ENCODE data around the gene RNF32. TPM values are rescaled to one million over a fixed set of nuclear protein-coding genes. Genes with fewer than 3 reads are reported as not detected.
A peak's percentile ranks its signal among the peaks of the same experiment; 100 is the strongest.

RNF32 gene
- total and polyA plus RNA-seq, 2 of the 13 experiments (the other 11 are each of a cell fraction or from before 2014, with no cell fraction given) = not detected

DNA sequence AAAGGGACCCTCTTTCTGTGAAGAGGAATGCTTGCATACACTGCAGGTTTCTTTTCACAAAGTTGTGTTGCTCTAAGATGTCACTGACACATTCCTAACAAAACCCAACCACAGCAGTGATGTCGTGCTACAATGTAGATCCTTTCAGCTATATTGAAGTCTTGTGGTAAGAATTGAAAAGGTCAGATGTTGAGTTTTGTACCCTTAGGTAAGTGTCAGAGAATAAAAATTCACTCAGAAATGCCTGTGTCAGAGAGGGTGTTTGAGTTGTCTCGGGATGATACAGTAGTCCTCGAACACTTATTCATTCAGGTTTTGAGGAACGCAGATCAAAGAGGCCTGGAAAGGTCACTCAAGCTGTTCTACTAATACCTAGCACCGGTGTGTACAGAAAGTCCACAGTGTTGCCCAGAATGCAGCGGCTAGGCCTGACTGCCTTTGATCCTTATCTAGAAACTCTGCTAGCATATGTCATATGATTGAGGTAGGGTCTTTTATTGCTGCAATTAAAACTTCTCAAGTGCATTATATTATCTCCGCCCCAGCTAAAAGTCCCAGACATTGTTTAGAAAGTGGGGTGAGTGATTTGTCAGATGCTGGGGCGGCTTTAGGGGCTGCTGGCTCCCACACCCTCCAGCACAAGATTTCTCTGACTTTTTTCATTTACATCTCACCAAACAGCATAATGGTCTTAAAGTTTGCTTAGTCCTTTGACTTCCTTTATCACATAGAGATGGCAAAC, 26.0 kb downstream of the RNF32 start:
- DNase-seq (ENCODE audit: low spot score) (peak; percentile 96), FAIRE-seq (peak; percentile 86), ATAC-seq (peak; percentile 95)
- intact Hi-C loops (cut with micrococcal nuclease; ENCODE audit: unreplicated experiment) (loop anchor here (5.0 kb wide), 2 partner anchors 81 to 96 kb away; no protein-coding TSS in a partner anchor), in situ Hi-C loops (cut with HindIII; ENCODE audit: extremely low pct_ligation_motif_present, low pct_unique_long_range_greater_than_20kb) (no loop called here)
- Histone ChIP-seq H4K20me1 (ENCODE audit: insufficient read depth, low read length) (no peaks in the 10 kb centered on the region), H3K9ac (ENCODE audit: insufficient read depth, low read depth, low read length) (no peak overlapping the region), H3K4me2 (ENCODE audit: low read depth, low read length) (peak overlapping the region; percentile 41), H2AFZ (ENCODE audit: low read length) (no peak overlapping the region), H3K4me1 (ENCODE audit: insufficient read depth, low read length) (peaks cover 36% of the 10 kb centered on the region), H3K36me3 (replicated peaks in 1 of 2; ENCODE audit: control insufficient read depth in 1 of 2, insufficient read depth in 2 of 2, low read length in 2 of 2) (no peaks in the 10 kb centered on the region), H3K4me3 (replicated peaks in 1 of 3; ENCODE audit: insufficient read depth in 1 of 3, low read depth in 2 of 3, low read length in 3 of 3) (peak overlapping the region in 1 of 3 experiments; percentile 31; a peak in 2 of 6 replicates), H3K27me3 (ENCODE audit: control insufficient read depth in 1 of 2, insufficient read depth in 2 of 2, low read length in 2 of 2) (no peaks in the 10 kb centered on the region), H3K9me3 (ENCODE audit: low read length) (no peaks in the 10 kb centered on the region), H3K27ac (ENCODE audit: extremely low read length, insufficient read depth, low read length) (peak overlapping the region; percentile 62), H3K79me2 (ENCODE audit: insufficient read depth, low read length) (no peaks in the 10 kb centered on the region)
- ChIA-PET CTCF (ENCODE audit: low intra/inter-chr PET ratio, low total read pairs) (no interaction called here), POLR2A (no interaction called here)
- no TSS peak for BruUV-seq (replicated peaks)
- WGBS (ENCODE audit: low lambda C conversion rate) = 6% methylated on average over 8 of the region's 8 CpGs
- TF ChIP-seq HNRNPUL1 (IDR thresholded peaks at IDR 0.05; ENCODE audit: low read depth, low read length) (no peak), ZNF678 (CRISPR knock-in tag; IDR thresholded peaks at IDR 0.05) (no peak), PAWR (CRISPR knock-in tag; IDR thresholded peaks at IDR 0.05; ENCODE audit: borderline replicate concordance) (no peak), KAT8 (CRISPR knock-in tag; IDR thresholded peaks at IDR 0.05) (no peak; the same call in 1 of the 2 replicates), SP1 (IDR thresholded peaks at IDR 0.05) (no peak), SP1 (CRISPR knock-in tag; IDR thresholded peaks at IDR 0.05) (no peak), RARA (CRISPR knock-in tag; IDR thresholded peaks at IDR 0.05) (peak; percentile 83), ELF3 (CRISPR knock-in tag; IDR thresholded peaks at IDR 0.05) (no peak), KLF13 (CRISPR knock-in tag; IDR thresholded peaks at IDR 0.05) (no peak), FOXP1 (IDR thresholded peaks at IDR 0.05) (no peak), FOXP1 (CRISPR knock-in tag; IDR thresholded peaks at IDR 0.05) (peak; percentile 79), ZBTB20 (CRISPR knock-in tag; IDR thresholded peaks at IDR 0.05; ENCODE audit: borderline replicate concordance, low read depth) (peak; percentile 71; the same call in 1 of the 2 replicates), ZGPAT (CRISPR knock-in tag; IDR thresholded peaks at IDR 0.05) (peak; percentile 62; the same call in 1 of the 2 replicates), ATF7 (IDR thresholded peaks at IDR 0.05) (no peak), ATF7 (CRISPR knock-in tag; IDR thresholded peaks at IDR 0.05) (no peak), PLSCR1 (CRISPR knock-in tag; IDR thresholded peaks at IDR 0.05; ENCODE audit: borderline replicate concordance) (no peak), ZNF207 (IDR thresholded peaks at IDR 0.05; ENCODE audit: borderline replicate concordance) (no peak), KLF16 (CRISPR knock-in tag; IDR thresholded peaks at IDR 0.05) (no peak), ZNF674 (CRISPR knock-in tag; IDR thresholded peaks at IDR 0.05; ENCODE audit: low read depth) (no peak), SOX5 (CRISPR knock-in tag; IDR thresholded peaks at IDR 0.05; ENCODE audit: borderline replicate concordance) (peak; percentile 72; the same call in 1 of the 2 replicates)
- TF ChIP-seq, protein P1, sequence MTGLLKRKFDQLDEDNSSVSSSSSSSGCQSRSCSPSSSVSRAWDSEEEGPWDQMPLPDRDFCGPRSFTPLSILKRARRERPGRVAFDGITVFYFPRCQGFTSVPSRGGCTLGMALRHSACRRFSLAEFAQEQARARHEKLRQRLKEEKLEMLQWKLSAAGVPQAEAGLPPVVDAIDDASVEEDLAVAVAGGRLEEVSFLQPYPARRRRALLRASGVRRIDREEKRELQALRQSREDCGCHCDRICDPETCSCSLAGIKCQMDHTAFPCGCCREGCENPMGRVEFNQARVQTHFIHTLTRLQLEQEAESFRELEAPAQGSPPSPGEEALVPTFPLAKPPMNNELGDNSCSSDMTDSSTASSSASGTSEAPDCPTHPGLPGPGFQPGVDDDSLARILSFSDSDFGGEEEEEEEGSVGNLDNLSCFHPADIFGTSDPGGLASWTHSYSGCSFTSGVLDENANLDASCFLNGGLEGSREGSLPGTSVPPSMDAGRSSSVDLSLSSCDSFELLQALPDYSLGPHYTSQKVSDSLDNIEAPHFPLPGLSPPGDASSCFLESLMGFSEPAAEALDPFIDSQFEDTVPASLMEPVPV (CRISPR knock-in tag; IDR thresholded peaks at IDR 0.05) = no peak
- TF ChIP-seq, protein P2, sequence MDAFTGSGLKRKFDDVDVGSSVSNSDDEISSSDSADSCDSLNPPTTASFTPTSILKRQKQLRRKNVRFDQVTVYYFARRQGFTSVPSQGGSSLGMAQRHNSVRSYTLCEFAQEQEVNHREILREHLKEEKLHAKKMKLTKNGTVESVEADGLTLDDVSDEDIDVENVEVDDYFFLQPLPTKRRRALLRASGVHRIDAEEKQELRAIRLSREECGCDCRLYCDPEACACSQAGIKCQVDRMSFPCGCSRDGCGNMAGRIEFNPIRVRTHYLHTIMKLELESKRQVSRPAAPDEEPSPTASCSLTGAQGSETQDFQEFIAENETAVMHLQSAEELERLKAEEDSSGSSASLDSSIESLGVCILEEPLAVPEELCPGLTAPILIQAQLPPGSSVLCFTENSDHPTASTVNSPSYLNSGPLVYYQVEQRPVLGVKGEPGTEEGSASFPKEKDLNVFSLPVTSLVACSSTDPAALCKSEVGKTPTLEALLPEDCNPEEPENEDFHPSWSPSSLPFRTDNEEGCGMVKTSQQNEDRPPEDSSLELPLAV (CRISPR knock-in tag; conservative IDR thresholded peaks at IDR 0.05; ENCODE audit: low read depth) = no peak

All from HepG2 (cell line).